NCI-H82 treated with DMSO at 0.1 percent for 48 hours (cell line): ENCODE data around the gene PDE8B.

Experiments used
- DNase-seq: peaks from one replicate; lab custom pipeline; 2025; ENCODE audit not compliant: unreplicated experiment; lab: John Stamatoyannopoulos, UW

PDE8B gene

GRCh38 chr5:77318060-77318459, 107.6 kb downstream of the PDE8B start:
- no peak for DNase-seq

- DNase-seq, result no peak
These were observed 108.8 kb downstream of the PDE8B start for GRCh38 chr5:77319117-77319804.

GRCh38 chr5:77321793-77322394, 111.4 kb downstream of the PDE8B start:
- no peak for DNase-seq

GRCh38 chr5:77322406-77322805, 111.9 kb downstream of the PDE8B start:
- no peak for DNase-seq

- DNase-seq, result no peak
These were observed 115.6 kb downstream of the PDE8B start for GRCh38 chr5:77325921-77326541.

GRCh38 chr5:77326986-77327734, 116.7 kb downstream of the PDE8B start:
- DNase-seq, result no peak

GRCh38 chr5:77328930-77329647, 118.6 kb downstream of the PDE8B start:
- DNase-seq, result no peak

GRCh38 chr5:77329664-77330430, 119.4 kb downstream of the PDE8B start:
- no peak for DNase-seq

- DNase-seq, result no peak
These were observed 122.6 kb downstream of the PDE8B start for GRCh38 chr5:77333036-77333435.

- no peak for DNase-seq
These were observed 123.1 kb downstream of the PDE8B start for GRCh38 chr5:77333451-77334123.

- no peak for DNase-seq
These were observed 126.8 kb downstream of the PDE8B start for GRCh38 chr5:77337246-77337645.

- peak; percentile 77 for DNase-seq
These were observed 127.2 kb downstream of the PDE8B start for GRCh38 chr5:77337686-77338085.

GRCh38 chr5:77339337-77339890, 128.9 kb downstream of the PDE8B start:
- DNase-seq, result no peak

- DNase-seq, result no peak
These were observed 132.7 kb downstream of the PDE8B start for GRCh38 chr5:77343165-77343564.

- DNase-seq, result no peak
These were observed 137.1 kb downstream of the PDE8B start for GRCh38 chr5:77347435-77348098.

- DNase-seq, result no peak
These were observed 142.8 kb downstream of the PDE8B start for GRCh38 chr5:77353251-77353650.

GRCh38 chr5:77354454-77354853, 144.0 kb downstream of the PDE8B start:
- no peak for DNase-seq

GRCh38 chr5:77355080-77355479, 144.6 kb downstream of the PDE8B start:
- no peak for DNase-seq

- DNase-seq, result no peak
These were observed 145.3 kb downstream of the PDE8B start for GRCh38 chr5:77355751-77356150.
